Measurements from ENCODE around the gene SMYD4. TPM values are rescaled to one million over a fixed set of nuclear protein-coding genes. Genes with fewer than 3 reads are reported as not detected.
A peak's percentile ranks its signal among the peaks of the same experiment; 100 is the strongest.
"Not testable (repeated sequence)": the region's sequence is repeated elsewhere in the genome, so short reads cannot be mapped to it uniquely, and the experiment has no call there.

Gene SMYD4
- total RNA-seq, 1 donor from 2014 or later: 8.4 TPM

DNA sequence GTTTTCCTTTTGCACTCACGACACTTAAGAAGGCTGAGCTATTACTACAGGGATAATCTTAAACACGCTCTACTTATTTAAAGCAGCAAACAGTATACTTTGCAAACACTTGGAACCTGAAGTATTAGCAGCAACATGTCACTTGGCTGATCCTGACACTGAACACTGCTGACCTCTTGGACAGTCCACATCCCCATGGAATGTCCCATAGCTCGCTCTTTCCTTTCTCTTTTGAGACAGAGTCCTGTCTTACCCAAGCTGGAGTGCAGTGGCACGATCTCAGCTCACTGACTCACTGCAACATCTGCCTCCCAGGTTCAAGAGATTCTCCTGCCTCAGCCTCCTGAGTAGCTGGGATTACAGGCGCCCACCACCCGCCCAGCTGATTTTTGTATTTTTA is 26.4 kb downstream of the SMYD4 start:
- peaks cover 5 to 21% (median 15%) of the 10 kb centered on the region in 3 donors for H3K36me3 ChIP-seq (ENCODE audit: control insufficient read depth in 3 of 3, insufficient read depth in 3 of 3, low read length in 3 of 3)
- H3K4me3 ChIP-seq (ENCODE audit: low read length in 3 of 3): peak overlapping the region in 1 of 3 donors; percentile 22
- H3K27ac ChIP-seq (ENCODE audit: low read depth, low read length): peak overlapping the region; percentile 25
- peak overlapping the region in 1 of 3 donors; percentile 40 for H3K9ac ChIP-seq (ENCODE audit: low read depth in 1 of 3, low read length in 3 of 3)
- no peaks in the 10 kb centered on the region for H3K9me3 ChIP-seq (ENCODE audit: control insufficient read depth in 3 of 3, low read length in 3 of 3)
- H3K27me3 ChIP-seq (ENCODE audit: control insufficient read depth in 3 of 3, insufficient read depth in 3 of 3, low read length in 3 of 3): no peaks in the 10 kb centered on the region
- peaks cover 5 to 20% (median 18%) of the 10 kb centered on the region in 3 donors for H3K4me1 ChIP-seq (ENCODE audit: control insufficient read depth in 3 of 3, insufficient read depth in 3 of 3, low read length in 3 of 3)

DNA sequence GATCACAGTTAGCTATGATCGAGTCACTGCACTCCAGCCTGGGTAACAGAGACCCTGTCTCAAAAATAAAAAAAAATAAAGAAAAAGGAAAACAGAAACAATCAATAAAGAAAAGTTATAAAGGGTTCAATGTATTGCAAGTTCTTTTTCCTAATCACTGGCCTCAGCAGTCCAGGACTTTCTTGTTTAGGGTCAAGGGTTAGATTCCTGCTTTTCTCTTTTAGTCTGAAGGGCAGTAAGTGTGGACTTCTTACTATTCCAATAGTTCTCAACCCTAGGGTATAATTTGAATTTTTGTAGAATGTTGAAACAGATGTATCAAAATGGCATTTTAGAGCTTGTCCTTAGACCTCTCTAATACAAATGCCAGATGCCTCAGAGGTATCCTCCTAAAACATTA is 27.3 kb downstream of the SMYD4 start:
- Histone ChIP-seq H3K27me3 (ENCODE audit: control insufficient read depth in 3 of 3, insufficient read depth in 3 of 3, low read length in 3 of 3) (no peaks in the 10 kb centered on the region), H3K4me3 (ENCODE audit: low read length in 3 of 3) (no peak overlapping the region), H3K4me1 (ENCODE audit: control insufficient read depth in 3 of 3, insufficient read depth in 3 of 3, low read length in 3 of 3) (peaks cover 6 to 23% (median 19%) of the 10 kb centered on the region in 3 donors), H3K36me3 (ENCODE audit: control insufficient read depth in 3 of 3, insufficient read depth in 3 of 3, low read length in 3 of 3) (peaks cover 5 to 21% (median 15%) of the 10 kb centered on the region in 3 donors), H3K27ac (ENCODE audit: low read depth, low read length) (no peak overlapping the region), H3K9ac (ENCODE audit: low read depth in 1 of 3, low read length in 3 of 3) (no peak overlapping the region), H3K9me3 (ENCODE audit: control insufficient read depth in 3 of 3, low read length in 3 of 3) (no peaks in the 10 kb centered on the region)

DNA sequence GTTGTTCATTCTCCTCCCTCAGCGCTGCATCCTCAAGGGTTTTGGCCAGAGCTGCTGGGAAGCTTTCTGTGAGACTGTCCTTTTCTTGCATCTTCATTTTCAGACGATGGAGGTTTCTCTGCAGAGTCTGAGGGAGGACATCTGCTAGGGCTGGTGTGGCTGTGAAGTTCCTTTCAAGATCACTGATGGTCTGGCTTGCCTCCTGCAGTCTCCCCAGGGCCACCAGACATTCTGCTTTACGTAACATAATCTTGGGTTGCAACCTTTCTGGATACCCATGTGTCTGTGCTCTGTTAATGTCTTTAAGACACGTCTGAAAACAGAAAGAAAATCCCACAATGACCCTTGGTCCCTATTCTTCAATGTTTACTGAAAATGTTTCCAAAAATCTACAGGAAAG is 29.0 kb downstream of the SMYD4 start:
- peaks cover 19 to 27% (median 25%) of the 10 kb centered on the region in 3 donors for H3K4me1 ChIP-seq (ENCODE audit: control insufficient read depth in 3 of 3, insufficient read depth in 3 of 3, low read length in 3 of 3)
- H3K27ac ChIP-seq (ENCODE audit: low read depth, low read length): peak overlapping the region; percentile 50
- H3K9me3 ChIP-seq (ENCODE audit: control insufficient read depth in 3 of 3, low read length in 3 of 3): no peaks in the 10 kb centered on the region
- peak overlapping the region in 1 of 3 donors; percentile 47 for H3K9ac ChIP-seq (ENCODE audit: low read depth in 1 of 3, low read length in 3 of 3)
- peaks cover 5 to 21% (median 15%) of the 10 kb centered on the region in 3 donors for H3K36me3 ChIP-seq (ENCODE audit: control insufficient read depth in 3 of 3, insufficient read depth in 3 of 3, low read length in 3 of 3)
- no peaks in the 10 kb centered on the region for H3K27me3 ChIP-seq (ENCODE audit: control insufficient read depth in 3 of 3, insufficient read depth in 3 of 3, low read length in 3 of 3)
- H3K4me3 ChIP-seq (ENCODE audit: low read length in 3 of 3): no peak overlapping the region

DNA sequence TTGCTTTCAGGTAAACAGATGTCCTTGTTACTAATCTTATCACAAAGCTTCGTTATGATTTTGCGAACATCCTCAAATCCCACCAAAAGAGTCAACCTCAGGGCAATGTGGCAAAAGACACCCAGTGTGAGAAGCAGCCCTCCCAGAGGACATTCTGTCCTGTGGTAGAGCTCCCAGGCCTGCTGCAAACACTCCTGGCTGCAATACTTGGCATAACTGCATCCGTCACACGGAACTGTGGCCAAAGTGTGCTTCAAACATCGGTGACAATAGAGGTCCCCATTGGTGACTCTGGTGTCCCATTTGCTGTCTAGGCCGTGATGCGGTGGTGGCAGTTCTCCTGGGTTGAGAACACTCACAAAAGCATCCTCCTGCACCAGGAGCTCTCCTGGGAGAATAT is 29.5 kb downstream of the SMYD4 start:
- no peak overlapping the region for H3K4me3 ChIP-seq (ENCODE audit: low read length in 3 of 3)
- H3K4me1 ChIP-seq (ENCODE audit: control insufficient read depth in 3 of 3, insufficient read depth in 3 of 3, low read length in 3 of 3): peaks cover 19 to 30% (median 25%) of the 10 kb centered on the region in 3 donors
- H3K9ac ChIP-seq (ENCODE audit: low read depth in 1 of 3, low read length in 3 of 3): peak overlapping the region in 1 of 3 donors; percentile 47
- H3K9me3 ChIP-seq (ENCODE audit: control insufficient read depth in 3 of 3, low read length in 3 of 3): no peaks in the 10 kb centered on the region
- peak overlapping the region; percentile 50 for H3K27ac ChIP-seq (ENCODE audit: low read depth, low read length)
- peaks cover 5 to 21% (median 15%) of the 10 kb centered on the region in 3 donors for H3K36me3 ChIP-seq (ENCODE audit: control insufficient read depth in 3 of 3, insufficient read depth in 3 of 3, low read length in 3 of 3)
- no peaks in the 10 kb centered on the region for H3K27me3 ChIP-seq (ENCODE audit: control insufficient read depth in 3 of 3, insufficient read depth in 3 of 3, low read length in 3 of 3)

DNA sequence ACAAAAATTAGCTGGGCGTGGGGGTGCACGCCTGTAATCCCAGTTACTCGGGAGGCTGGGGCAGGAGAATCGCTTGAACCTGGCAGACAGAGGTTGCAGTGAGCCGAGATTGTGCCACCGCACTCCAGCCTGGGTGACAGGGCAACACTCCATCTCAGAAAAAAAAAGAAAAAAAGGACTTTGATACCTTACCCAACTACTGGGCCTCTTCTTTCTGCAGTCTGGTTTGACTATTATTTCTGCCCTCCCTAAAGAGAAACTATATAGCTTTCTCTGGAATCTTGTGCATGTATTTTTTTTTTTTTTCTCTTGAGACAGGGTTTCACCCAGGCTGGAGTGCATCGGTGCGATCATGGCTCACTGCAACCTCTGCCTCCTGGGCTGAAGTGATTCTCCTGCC is 31.9 kb downstream of the SMYD4 start:
- Histone ChIP-seq H3K36me3 (ENCODE audit: control insufficient read depth in 3 of 3, insufficient read depth in 3 of 3, low read length in 3 of 3) (peaks cover 5 to 13% (median 12%) of the 10 kb centered on the region in 3 donors), H3K27ac (ENCODE audit: low read depth, low read length) (peak overlapping the region; percentile 94), H3K4me1 (ENCODE audit: control insufficient read depth in 3 of 3, insufficient read depth in 3 of 3, low read length in 3 of 3) (peaks cover 23 to 35% (median 26%) of the 10 kb centered on the region in 3 donors)
- H3K27me3 ChIP-seq (ENCODE audit: control insufficient read depth in 3 of 3, insufficient read depth in 3 of 3, low read length in 3 of 3); H3K4me3 ChIP-seq (ENCODE audit: low read length in 3 of 3); H3K9ac ChIP-seq (ENCODE audit: low read depth in 1 of 3, low read length in 3 of 3); H3K9me3 ChIP-seq (ENCODE audit: control insufficient read depth in 3 of 3, low read length in 3 of 3): not testable (repeated sequence)

DNA sequence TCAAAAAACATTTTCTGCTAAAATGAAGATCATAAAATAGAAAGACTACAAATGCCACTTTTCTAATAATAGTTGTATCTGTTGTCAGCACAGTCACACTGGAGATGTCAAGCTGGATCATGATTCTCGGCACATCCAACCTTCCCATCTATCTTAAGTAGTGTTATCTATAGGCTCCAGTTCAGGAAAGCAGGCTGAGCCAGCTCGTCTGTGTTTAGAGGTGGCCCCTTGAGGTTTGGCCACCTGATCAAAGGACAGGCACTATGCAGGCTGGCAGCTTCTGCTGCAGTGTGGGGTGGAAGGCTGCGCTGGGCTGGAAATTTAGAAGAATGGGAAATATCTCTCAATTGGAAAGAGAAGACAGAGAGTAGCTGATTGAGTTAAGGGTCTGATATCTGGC is 32.4 kb downstream of the SMYD4 start:
- peaks cover 23 to 38% (median 26%) of the 10 kb centered on the region in 3 donors for H3K4me1 ChIP-seq (ENCODE audit: control insufficient read depth in 3 of 3, insufficient read depth in 3 of 3, low read length in 3 of 3)
- H3K9ac ChIP-seq (ENCODE audit: low read depth in 1 of 3, low read length in 3 of 3): peak overlapping the region; percentile 25 to 43 (median 41)
- H3K27ac ChIP-seq (ENCODE audit: low read depth, low read length): peak overlapping the region; percentile 94
- peak overlapping the region in 1 of 3 donors; percentile 41 for H3K4me3 ChIP-seq (ENCODE audit: low read length in 3 of 3)
- H3K27me3 ChIP-seq (ENCODE audit: control insufficient read depth in 3 of 3, insufficient read depth in 3 of 3, low read length in 3 of 3): no peaks in the 10 kb centered on the region
- peaks cover 5 to 13% (median 12%) of the 10 kb centered on the region in 3 donors for H3K36me3 ChIP-seq (ENCODE audit: control insufficient read depth in 3 of 3, insufficient read depth in 3 of 3, low read length in 3 of 3)
- no peaks in the 10 kb centered on the region for H3K9me3 ChIP-seq (ENCODE audit: control insufficient read depth in 3 of 3, low read length in 3 of 3)

DNA sequence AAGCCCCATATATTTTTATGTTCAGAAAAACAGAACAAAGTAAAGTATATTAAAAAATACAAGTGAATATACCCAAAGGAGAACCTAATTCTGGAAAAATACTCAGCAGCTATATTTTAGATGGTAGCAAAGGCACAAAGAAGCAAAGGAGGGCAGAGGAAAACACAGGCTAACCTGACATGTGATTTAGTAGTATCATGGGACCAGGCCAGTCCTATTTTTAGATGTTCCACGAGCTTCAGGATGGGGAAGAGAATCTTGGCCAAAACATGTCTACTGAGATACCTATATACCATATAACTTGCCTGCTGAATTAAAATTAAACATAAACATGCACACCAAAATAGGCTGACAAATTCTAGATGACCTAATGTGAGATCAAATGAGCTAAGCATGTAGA is 32.9 kb downstream of the SMYD4 start:
- Histone ChIP-seq H3K4me1 (ENCODE audit: control insufficient read depth in 3 of 3, insufficient read depth in 3 of 3, low read length in 3 of 3) (peaks cover 23 to 38% (median 26%) of the 10 kb centered on the region in 3 donors), H3K9me3 (ENCODE audit: control insufficient read depth in 3 of 3, low read length in 3 of 3) (no peaks in the 10 kb centered on the region), H3K9ac (ENCODE audit: low read depth in 1 of 3, low read length in 3 of 3) (peak overlapping the region in 1 of 3 donors; percentile 25), H3K36me3 (ENCODE audit: control insufficient read depth in 3 of 3, insufficient read depth in 3 of 3, low read length in 3 of 3) (peaks cover 5 to 13% (median 12%) of the 10 kb centered on the region in 3 donors), H3K27me3 (ENCODE audit: control insufficient read depth in 3 of 3, insufficient read depth in 3 of 3, low read length in 3 of 3) (no peaks in the 10 kb centered on the region), H3K27ac (ENCODE audit: low read depth, low read length) (peak overlapping the region; percentile 94), H3K4me3 (ENCODE audit: low read length in 3 of 3) (no peak overlapping the region)

DNA sequence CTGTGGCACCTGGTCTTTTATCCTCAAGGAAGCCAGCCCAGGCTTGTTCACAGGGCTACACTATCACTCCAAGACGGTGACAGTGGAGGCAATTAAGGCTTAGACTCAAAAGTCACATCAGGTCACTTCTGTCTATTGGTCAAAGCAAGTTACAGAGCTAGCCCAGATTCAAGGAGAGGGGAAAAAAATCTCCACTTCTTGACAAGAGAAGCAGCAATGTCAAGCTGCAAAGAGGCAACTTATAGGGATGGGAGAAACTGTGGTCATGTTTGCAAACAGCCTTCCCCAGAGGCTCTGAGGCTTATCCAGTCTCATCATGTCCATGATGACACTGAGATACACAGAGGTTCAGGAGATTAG is 36.3 kb downstream of the SMYD4 start:
- H3K36me3 ChIP-seq (ENCODE audit: control insufficient read depth in 3 of 3, insufficient read depth in 3 of 3, low read length in 3 of 3): no peaks in the 10 kb centered on the region
- H3K27ac ChIP-seq (ENCODE audit: low read depth, low read length): peak overlapping the region; percentile 67
- H3K9me3 ChIP-seq (ENCODE audit: control insufficient read depth in 3 of 3, low read length in 3 of 3): no peaks in the 10 kb centered on the region
- H3K9ac ChIP-seq (ENCODE audit: low read depth in 1 of 3, low read length in 3 of 3): no peak overlapping the region
- H3K27me3 ChIP-seq (ENCODE audit: control insufficient read depth in 3 of 3, insufficient read depth in 3 of 3, low read length in 3 of 3): no peaks in the 10 kb centered on the region
- H3K4me3 ChIP-seq (ENCODE audit: low read length in 3 of 3): no peak overlapping the region
- peaks cover 13 to 24% (median 24%) of the 10 kb centered on the region in 3 donors for H3K4me1 ChIP-seq (ENCODE audit: control insufficient read depth in 3 of 3, insufficient read depth in 3 of 3, low read length in 3 of 3)

DNA sequence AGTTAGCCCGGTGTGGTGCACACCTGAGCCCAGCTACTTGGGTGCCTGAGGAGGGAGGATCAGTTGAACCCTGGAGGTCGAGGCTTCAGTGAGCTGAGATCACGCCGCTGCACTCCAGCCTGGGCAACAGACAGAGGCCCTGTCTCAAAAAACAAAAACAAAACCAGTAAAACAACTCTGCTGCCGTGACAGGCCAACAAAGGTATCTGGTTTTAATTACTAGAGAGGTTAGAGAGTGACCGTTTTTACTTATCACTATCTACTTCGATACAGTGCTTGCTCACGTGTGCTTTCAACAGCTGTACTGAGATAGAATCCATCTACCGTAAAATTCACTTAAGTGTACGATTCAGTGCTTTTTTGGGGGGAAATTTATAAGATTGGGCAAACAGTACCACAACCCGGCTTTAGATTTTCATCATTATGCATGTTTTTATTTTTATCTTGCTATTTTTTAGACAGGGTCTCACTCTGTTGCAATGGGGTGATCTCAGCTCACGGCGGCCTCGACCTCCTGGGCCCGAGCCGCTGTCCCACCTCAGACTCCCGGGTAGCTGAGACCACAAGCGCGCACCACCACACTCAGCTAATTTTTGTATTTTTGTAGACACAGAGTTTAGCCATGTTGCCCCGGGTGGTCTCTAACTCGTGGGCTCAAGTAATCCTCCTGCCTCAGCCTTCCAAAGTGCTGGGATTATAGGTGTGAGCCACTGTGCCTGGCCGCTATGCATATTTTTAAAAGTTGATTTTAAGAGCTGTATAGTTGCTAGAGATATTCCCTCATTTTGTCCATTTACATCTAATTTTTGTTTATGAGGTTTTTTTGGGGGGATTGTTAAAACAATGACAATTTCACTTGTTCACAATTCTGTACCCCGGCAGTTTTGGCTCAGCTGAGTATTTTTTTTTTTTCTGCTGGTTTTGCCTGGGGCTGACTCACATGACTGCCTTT is 36.9 kb downstream of the SMYD4 start:
- H3K36me3 ChIP-seq (ENCODE audit: control insufficient read depth in 3 of 3, insufficient read depth in 3 of 3, low read length in 3 of 3): no peaks in the 10 kb centered on the region
- no peaks in the 10 kb centered on the region for H3K9me3 ChIP-seq (ENCODE audit: control insufficient read depth in 3 of 3, low read length in 3 of 3)
- no peak overlapping the region for H3K9ac ChIP-seq (ENCODE audit: low read depth in 1 of 3, low read length in 3 of 3)
- no peaks in the 10 kb centered on the region for H3K27me3 ChIP-seq (ENCODE audit: control insufficient read depth in 3 of 3, insufficient read depth in 3 of 3, low read length in 3 of 3)
- no peak overlapping the region for H3K4me3 ChIP-seq (ENCODE audit: low read length in 3 of 3)
- peaks cover 13 to 28% (median 26%) of the 10 kb centered on the region in 3 donors for H3K4me1 ChIP-seq (ENCODE audit: control insufficient read depth in 3 of 3, insufficient read depth in 3 of 3, low read length in 3 of 3)
- peak overlapping the region; percentile 67 for H3K27ac ChIP-seq (ENCODE audit: low read depth, low read length)

DNA sequence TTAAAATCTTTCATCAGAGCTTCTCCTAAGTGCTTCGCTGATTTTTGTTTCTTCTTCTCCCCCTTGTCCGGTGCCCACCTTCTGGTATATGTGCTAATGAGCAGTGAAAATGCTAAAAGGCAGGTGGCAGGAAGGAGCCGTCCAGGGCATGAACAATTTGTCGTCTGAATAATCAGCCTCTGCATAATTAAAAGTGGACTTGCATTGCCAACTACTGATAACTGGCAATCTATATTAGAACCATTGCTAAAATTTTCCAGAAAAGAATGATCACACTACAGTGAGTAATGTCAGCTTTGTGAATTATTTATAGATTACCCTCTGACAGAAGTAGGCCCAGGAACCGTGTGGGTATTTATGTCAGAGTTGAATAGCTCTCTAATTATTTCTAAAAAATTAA is 39.8 kb downstream of the SMYD4 start:
- Histone ChIP-seq H3K4me3 (ENCODE audit: low read length in 3 of 3) (no peak overlapping the region), H3K27ac (ENCODE audit: low read depth, low read length) (peak overlapping the region; percentile 66), H3K27me3 (ENCODE audit: control insufficient read depth in 3 of 3, insufficient read depth in 3 of 3, low read length in 3 of 3) (no peaks in the 10 kb centered on the region), H3K4me1 (ENCODE audit: control insufficient read depth in 3 of 3, insufficient read depth in 3 of 3, low read length in 3 of 3) (peaks cover 29 to 40% (median 37%) of the 10 kb centered on the region in 3 donors), H3K36me3 (ENCODE audit: control insufficient read depth in 3 of 3, insufficient read depth in 3 of 3, low read length in 3 of 3) (peaks cover 0 to 3% (median 0%) of the 10 kb centered on the region in 3 donors), H3K9me3 (ENCODE audit: control insufficient read depth in 3 of 3, low read length in 3 of 3) (no peaks in the 10 kb centered on the region), H3K9ac (ENCODE audit: low read depth in 1 of 3, low read length in 3 of 3) (peak overlapping the region in 2 of 3 donors; percentile 19 to 45)

All from skeletal muscle tissue (tissue), 4 donors.